NCI-H226 (cell line): ENCODE measurements around the gene HLA-DPA1.
"Not testable (repeated sequence)": the region's sequence is repeated elsewhere in the genome, so short reads cannot be mapped to it uniquely, and the experiment has no call there.

Experiments used
- DNase-seq: peaks from one replicate; pipeline ENCODE4 v3.0.0-alpha.2; 2015

Gene HLA-DPA1

DNA sequence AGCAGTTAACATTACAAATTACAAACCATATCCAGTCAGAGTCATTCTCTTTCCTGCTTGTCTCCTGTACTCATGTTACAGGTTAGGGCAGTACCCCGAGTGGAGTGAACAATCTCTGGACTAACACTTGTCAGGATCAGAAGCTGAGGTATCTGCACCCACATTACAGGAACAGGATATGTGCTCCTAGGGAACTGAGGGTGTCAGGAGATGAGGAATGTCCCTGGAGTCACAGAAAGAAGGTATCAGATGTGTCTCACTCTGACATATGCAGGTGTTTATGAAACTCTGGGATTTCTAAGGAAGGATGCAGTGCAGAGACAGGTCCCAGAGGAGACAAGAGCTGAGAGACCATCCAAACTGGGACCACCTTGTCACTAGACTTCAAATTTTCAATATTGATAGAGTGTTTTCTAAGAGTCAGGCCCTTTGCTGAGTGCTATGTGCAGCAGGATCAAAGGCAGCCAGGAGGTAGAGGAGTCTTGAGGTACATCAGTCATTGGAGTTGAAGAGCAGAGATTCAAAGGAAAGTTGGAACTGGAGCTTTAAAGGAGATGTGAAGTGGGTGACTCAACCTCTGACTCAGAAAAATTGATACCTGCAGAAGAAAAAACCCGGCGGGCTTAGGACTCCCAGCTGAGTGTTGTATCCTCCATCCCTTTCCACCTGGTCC is 14.9 kb upstream of the HLA-DPA1 start:
- no peak for DNase-seq

DNA sequence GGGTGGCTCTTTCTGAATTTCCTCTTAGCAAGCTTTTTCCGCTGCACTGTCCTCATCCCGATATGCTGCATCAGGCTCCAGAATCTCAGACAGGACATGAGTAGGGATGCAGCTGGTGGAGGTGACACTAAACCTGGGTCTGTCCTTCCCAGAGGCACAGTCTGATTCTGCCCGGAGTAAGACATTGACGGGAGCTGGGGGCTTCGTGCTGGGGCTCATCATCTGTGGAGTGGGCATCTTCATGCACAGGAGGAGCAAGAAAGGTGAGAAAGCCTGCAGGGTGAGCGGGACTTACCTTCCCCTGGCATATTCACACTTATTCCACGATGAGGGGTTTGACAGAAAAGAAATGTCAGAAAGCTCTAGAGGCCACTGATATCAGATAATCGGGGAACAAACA is 12.2 kb upstream of the HLA-DPA1 start:
- DNase-seq, result no peak

DNA sequence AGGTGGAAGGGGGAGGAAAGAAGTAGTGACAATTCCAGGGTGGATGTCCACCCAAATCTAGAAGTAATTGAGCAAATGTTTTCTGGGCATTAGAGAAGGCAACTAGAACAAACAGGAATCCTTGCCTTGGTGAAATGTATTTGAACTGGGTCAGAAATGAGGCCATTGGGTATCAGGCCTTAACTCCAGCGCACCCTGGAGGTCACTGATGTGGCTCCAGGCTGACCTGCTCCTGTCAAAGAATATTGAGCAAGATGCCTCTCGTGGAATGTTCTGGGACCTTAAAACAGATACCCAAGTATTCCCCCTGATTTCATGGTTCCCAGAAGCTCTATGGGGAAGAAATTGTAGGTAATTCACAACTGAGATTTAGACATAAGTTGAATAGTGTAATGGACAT is 9.3 kb upstream of the HLA-DPA1 start:
- DNase-seq, result no peak

DNA sequence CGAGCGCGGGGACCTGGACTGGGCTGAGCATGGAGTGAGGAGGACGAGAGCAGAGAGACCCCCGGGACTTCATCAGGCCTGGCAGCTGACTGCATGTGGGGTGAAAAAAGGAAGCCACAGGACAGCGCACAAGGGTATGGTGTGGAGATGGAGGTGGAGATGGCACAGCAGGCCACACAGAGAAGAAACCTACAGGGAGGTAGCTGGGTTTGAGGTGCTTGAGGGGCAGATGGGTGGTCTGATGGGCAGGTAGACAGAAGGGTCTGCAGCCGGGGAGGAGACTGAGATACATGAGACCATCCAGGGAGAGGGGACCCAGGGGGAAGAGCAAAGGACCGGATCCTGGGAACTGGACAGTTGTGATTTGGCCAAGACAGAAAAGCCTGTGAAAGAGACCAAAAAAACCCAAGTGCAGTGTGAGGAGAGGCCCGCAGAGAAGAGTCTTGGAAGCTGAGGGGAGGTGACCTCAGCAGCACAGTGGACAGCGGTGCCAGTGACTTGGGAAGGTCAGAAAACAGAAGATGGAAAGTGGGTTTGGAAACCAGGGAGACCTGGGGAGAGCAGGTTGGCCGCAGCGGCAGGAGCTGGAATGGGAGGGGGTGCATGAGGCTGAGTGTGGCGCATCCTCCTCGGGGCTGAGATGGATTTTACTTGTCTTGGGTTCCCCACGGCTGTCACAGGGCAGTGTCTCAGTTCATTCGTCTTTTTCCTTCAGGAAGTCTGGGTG is 7.8 kb upstream of the HLA-DPA1 start:
- no peak for DNase-seq

DNA sequence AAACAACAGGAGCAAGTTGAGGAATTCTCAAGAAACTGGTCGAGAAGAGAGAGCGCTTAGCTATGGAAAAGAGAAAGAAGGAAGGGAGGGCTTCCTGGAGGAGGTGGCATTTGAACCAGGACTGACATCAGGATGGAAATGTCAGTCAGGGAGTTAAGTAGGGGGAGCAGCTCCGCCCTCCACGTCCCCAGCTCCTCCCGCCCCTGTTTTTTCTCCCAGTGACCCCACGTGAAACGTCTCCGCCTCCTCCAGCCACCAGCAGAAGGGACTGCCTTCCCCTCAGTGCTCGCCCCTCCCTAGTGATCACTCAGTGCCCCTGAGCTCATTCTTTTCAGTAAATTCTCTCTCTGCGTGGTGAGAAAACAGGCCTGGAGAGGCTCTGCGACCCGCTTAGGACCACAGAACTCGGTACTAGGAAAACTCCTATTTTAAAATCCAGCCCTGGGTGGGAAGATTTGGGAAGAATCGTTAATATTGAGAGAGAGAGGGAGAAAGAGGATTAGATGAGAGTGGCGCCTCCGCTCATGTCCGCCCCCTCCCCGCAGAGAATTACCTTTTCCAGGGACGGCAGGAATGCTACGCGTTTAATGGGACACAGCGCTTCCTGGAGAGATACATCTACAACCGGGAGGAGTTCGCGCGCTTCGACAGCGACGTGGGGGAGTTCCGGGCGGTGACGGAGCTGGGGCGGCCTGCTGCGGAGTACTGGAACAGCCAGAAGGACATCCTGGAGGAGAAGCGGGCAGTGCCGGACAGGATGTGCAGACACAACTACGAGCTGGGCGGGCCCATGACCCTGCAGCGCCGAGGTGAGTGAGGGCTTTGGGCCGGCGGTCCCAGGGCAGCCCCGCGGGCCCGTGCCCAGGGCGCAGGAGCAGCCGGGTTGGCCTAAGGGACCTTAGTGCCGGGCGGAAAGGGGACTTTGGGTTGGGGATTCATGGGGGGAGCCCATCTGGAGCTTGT is 7.0 kb upstream of the HLA-DPA1 start:
- no peak for DNase-seq

DNA sequence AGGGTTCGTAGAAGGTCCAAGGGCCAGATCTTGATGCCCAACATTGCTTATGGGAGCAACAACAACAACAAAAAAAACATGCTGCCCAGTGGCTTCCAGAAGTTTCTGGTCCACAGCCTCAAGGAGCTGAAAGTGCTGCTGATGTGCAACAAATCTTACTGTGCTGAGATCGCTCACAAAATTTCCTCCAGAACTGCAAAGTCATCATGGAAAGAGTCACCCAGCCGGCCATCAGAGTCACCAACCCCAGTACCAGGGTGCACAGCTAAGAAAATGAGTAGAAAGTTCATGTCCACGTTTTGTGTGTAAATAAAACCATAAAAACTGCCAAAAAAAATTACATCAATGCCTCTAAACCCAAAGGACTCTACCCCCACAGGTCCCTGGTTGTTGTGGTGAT is 6.1 kb upstream of the HLA-DPA1 start:
- no peak for DNase-seq

DNA sequence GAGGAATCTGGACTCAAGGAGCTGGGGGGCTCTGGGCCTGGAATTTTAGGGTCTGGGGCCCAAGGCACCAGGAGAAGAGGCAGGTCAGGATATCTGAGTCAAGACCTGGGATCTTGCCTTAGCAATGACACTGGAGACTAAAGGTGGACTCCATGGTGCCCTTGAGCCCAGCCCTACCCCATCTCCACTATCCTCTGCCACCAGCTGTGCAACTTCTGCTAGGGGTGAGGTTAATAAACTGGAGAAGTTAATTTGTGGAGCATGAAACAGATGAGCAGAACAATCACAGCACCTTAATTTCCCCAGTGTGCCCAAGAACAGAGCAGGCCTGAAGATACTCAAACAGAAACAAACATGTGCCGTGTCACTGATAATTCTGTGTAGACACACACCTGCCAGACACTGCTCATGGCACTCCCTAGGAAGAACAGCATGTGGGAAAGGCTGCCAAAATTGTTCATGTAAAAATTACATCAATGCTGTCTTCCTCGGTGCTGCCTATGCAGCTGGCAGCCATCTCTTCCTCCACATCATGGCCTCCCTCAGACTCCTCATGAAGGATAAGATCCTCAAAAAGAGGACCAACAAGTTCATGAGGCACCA is 5.6 kb upstream of the HLA-DPA1 start:
- no peak for DNase-seq

DNA sequence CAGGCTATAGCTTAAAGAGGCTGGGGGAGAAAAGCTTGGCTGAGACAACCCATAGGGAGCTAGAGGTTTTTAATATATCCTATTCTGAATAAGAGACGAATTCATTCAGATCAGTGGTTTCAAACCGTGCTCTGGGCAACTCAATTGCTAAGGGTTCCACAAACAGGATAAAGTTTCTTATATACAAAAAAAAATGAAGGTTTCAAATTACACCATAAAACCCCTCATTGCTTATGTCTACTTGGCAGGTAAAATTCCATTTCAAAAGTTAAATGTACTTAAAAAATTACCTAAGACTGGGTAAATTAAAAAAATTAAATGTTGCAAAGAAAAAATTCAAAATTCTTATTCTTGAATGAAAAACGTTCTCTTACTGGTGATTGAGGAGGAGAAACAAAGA is 5.0 kb upstream of the HLA-DPA1 start:
- DNase-seq, result no peak

DNA sequence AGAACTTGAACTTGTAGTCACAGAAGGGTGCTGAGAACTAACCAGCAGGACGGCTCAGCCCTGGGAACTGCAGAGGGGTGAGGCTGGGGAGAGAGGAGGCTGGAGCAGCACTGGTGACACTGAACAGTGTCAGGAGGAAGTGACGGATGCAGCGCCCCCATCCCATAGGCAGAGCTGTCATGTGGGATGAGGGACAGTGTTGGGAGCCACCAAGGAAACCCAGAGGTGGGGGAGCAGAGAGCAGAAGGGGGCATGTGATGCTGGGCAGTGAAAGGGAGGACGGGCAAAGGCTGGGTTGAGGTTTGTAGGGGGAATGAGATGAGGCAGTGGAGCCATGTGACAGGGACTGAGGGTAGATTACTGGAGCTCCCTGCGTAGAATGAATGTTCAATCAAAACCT is 4.5 kb upstream of the HLA-DPA1 start:
- DNase-seq, result no peak

DNA sequence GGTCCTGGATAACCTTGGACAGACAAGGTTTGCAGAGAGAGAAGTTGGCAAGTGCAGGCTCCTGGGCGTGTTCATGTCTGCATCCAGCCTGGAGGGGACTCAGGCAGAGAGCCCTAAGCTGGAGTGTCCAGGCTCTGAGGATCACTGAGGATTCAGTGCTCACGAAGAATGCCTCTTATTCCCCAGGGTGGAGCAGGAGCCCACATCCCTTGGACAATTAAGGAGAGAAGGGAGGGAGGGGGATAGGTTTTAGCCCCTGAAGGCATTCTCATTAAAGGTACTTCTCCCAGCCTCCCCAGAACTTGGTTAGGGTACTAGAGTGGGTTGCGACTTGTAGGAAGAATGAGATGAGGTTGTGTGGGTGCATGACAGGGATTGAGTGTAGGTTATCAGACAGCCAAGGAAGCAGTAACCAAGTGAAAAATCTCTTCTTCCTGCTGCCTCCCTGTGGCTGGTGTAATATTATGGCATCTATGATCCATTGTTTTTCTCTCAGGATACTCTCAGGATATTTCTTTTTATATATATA is 3.0 kb upstream of the HLA-DPA1 start:
- no peak for DNase-seq

DNA sequence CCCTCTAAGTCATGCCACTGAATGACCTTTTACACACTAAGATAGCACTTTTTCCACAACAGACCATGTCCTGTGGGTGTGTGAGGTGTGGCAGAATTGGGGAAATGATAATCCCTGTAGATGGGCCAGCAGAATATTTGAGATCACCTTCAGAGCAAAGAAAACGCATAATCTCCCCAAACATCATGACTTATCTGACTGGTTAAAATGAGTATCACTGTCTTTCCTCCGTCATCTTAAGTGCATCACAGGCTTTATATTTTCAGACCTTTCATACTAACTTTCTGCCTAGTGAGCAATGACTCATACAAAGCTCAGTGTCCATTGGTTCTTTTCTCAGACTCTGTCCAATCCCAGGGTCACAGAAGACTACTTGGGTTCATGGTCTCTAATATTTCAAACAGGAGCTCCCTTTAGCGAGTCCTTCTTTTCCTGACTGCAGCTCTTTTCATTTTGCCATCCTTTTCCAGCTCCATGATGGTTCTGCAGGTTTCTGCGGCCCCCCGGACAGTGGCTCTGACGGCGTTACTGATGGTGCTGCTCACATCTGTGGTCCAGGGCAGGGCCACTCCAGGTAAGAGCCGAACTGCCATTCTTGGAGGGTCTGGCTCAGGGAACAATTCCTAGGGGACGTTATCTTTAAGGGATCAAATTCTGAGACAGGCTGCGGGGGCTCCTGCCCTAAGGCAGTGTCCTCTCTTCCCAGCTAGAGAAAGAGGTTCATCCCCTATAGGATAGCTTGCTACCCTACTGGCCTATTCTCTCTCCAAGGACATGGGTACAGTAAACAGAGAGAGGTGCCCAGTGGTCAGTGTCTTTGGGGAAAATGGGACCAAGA is 2.3 kb upstream of the HLA-DPA1 start, which contains the start of gene HLA-DPB1:
TSS of gene HLA-DPB1 (plus strand) at position 423 of the 838 bp plus-strand sequence. CDS start at position 475, 52 bp downstream.
- DNase-seq, result peak; percentile 50

DNA sequence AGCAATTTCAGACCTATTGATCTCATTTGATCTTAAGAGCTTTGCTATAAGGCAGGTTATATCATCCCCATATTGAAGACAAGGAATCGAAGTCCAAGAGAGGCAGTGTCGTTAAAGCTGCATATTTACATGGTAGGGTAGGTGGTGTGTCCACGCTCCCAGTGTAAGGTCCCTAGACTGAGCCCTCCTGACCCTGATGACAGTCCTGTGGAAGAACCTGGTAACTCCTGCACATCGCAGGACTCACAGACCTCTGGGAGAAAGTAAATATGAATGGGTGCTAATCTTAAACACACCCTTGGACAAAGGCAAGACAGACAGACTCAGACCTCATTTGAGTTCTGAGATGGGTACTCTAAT is 1.7 kb upstream of the HLA-DPA1 start:
- no peak for DNase-seq

DNA sequence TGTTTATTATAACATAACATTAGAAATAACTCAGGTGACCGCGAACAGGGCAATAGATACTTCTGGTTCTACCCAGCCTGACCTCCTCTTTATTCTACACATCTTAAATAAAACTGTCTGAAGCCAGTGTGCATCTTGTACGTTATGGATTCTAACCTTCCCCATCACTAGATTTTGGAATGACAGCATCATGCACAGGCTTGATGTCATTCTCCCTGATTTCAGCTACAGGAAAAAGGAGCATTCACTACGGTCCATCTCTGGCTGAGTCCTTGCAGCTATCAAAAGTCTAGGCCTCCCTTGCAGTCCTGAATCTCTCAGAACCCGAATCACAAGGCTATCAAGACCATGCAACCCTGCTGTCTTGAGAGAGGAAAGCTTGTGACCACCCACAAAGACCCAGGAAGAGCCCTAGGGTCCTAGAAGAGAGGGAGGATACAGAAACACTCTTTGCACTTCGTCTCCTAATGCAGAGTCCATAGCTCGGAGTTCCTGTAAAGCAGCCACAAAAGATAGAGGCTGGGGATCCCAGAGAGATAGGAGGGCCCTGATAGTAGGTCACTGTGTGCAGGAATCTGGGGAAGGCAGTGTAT is 845 bp downstream of the HLA-DPA1 start:
- no peak for DNase-seq

DNA sequence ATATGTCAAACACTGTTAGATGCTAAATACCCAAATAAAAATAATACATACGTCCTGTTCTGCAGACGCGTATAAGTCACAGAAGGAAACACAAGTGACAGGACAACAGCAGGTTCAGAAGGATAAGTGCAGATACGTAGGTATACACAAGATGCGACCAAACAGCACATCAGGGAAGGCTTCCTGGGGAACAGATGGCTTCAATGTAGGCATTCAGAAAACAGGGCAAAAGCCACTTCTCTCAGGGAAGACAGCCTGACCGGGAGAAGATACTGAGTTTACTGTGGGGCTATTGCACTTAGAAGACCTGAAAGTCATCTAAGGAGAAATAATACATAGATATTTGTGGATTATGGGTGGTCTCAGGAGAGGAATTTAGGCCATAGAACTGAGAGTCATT is 1.9 kb downstream of the HLA-DPA1 start:
- DNase-seq, result no peak

DNA sequence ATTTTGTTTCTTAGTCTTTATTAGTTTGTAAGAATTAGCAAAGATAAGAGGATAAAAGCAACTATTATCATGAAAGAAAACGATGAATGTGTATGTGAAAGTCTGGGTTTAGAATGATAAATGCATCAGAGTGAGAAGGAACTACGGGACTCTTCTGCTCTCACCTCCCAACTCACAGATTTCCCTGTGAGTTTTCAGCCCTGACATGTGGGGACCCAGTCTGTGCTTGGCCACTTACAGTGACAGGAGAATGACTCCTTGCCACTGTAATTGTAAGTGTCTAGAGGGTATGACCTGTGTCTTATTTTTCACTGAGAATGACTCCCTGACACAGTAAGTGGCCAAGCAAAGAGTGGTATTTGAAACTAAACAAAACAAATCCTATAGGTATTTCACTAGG is 2.5 kb downstream of the HLA-DPA1 start:
- no peak for DNase-seq

DNA sequence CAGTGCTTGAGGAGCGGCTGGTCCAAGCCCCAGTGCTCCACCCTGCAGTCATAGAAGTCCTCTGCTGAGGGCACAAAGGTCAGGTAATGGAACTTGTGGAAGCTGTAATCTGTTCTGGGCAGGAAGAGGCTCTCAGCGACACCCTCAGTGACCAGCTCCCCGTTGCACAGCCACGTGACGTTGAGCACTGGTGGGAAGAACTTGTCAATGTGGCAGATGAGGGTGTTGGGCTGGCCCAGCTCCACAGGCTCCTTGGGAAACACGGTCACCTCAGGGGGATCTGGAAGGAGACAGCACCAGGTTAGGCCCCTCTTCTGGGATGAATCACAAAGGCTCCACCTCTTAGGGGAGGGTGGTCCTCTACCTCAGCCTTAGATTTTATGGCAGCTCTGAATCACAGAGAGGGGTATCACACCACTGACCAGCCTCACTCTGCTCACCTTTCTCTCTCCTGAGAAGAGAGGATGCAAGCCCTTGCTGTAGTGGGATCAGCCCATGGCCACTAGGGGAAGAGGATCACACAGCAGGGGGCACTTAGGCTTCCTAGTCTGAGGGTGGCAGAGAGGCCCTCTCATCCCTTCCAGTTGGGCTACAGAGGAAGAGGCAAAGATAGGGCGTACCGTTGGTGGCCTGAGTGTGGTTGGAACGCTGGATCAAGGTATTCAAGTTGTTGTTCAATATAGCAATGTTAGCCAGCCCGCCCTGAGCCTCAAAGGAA is 4.3 kb downstream of the HLA-DPA1 start:
- DNase-seq, result no peak

DNA sequence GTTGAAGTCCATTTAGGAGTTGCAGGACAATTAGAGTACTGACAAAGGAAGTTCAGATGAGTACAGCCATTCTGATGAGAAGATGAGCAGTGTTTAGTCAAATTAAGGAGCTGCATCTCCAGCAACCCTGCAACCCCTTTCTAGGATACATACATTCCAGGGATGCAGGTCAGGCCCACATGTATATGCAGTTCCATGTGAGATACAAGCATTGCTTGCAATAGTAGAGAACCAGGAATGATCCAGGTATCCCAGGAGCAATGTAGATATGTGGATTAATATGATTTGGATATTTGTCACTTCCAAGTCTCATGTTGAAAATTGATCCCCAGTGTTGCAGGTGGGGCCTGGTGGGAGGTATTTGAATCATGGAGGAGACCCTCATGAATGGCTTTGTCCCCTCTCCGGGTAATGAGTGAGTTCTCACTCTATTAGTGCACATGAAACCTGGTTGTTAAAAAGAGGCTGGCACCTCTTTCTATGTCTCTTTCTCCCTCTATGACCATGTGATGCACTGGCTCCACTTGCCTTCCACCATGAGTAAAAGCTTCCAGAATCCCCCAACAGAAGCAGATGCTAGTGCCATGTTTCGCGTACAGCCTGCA is 6.4 kb downstream of the HLA-DPA1 start:
- no peak for DNase-seq

DNA sequence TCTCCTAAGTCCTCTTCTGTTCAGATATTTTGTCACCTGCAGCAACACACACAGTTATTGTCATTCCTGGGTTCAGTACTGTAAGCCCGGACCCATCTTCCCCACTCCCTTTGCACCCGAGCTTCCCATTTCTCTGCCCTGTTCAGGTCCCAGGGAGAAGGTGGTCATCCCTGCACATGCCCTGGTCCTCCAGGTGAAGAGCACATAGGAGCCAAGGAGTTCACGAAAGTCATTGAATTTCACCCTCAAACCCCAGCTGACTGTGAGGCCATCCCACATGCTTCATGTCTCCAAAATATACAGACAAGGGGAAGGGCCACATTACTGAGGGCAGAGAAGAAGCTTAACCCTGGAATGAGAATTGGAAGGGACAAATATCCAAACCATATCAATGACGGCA is 8.1 kb downstream of the HLA-DPA1 start:
- DNase-seq, result no peak

DNA sequence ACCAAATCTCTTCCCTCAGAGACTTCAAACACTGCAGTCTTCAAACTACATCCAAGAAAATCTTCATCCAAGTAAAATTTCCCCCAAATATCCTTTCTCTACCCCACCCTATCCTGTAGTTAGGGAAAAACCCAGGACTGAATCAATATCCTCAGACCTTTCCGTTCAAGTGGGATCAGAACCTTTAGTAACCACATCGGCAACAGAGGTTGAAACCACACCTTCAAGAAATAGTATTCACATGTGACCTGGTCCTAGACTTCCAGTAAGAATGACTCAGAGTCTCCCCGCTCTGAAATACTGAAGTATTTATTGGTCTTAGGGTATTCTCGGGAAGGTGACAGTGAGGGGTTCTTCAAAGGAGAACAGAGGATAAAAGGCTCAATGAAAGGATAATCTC is 8.7 kb downstream of the HLA-DPA1 start:
- DNase-seq, result no peak

DNA sequence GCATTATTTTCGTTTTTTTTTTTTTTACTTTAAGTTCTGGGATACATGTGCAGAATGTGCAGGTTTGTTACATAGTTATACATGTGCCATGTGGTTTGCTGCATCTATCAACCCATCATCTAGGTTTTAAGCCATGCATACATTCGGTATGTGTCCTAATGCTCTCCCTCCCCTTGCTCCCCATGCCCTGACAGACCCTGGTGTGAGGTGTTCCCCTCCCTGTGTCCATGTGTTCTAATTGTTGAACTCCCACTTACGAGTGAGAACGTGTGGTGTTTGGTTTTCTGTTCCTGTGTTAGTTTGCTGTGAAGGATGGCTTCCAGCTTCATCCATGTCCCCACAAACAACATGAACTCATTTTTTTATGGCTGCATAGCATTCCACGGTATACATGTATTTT is 10.0 kb downstream of the HLA-DPA1 start:
- not testable (repeated sequence) for DNase-seq
